DND-41 (cell line): ENCODE results near the gene PCGF3.

Experiments used
- CTCF ChIP-seq: IDR thresholded peaks from 2 replicates; pipeline ENCODE4 v1.5.1; 2012; ENCODE audit warnings: borderline replicate concordance, low read length, moderate library complexity, mild to moderate bottlenecking; ENCODE audit not compliant: poor library complexity, severe bottlenecking; ENCODE audit errors: extremely low read depth
- EZH2 ChIP-seq: IDR thresholded peaks from 3 replicates; pipeline ENCODE4 v1.6.1; 2012; ENCODE audit warnings: borderline replicate concordance, low read depth, mild to moderate bottlenecking, moderate library complexity, low read length, inconsistent platforms; ENCODE audit not compliant: severe bottlenecking

- TF ChIP-seq CTCF (no peak), EZH2 (no peak)
These were observed 42.8 kb downstream of the PCGF3 start for GRCh38 chr4:748461-748860.
